GM12878 (cell line): ENCODE data around the gene VANGL2. TPM values are rescaled to one million over a fixed set of nuclear protein-coding genes. Genes with fewer than 3 reads are reported as not detected.

Experiments
- ATAC-seq: fragments of 200-7000 bp; cut with Tn5 transposase; 3 replicates; pipeline ENCODE4 v1.9.1; 2020; ENCODE audit warnings: mild to moderate bottlenecking, moderate library complexity
- BruUV-seq: library from RNA; stranded (reverse); fragments of 400-500 nt; replicated peaks from 2 replicates; lab custom pipeline; 2021; lab: Mats Ljungman, UMichigan
- CTCF ChIA-PET: fragments of 300-600 bp; sonication (Branson Sonifier 250); formaldehyde crosslinking; extraction: SDS; loops from one replicate; lab custom pipeline; 2021; ENCODE audit warnings: inconsistent platforms; lab: Yijun Ruan, JAX
- POLR2A ChIA-PET: fragments of 350-600 bp; formaldehyde crosslinking; extraction: SDS; loops from one replicate; lab custom pipeline; 2021; ENCODE audit warnings: inconsistent platforms; lab: Charles Lee
- RAD21 ChIA-PET: fragments of 300-600 bp; sonication (Branson Sonifier 250); formaldehyde crosslinking; loops from one replicate; lab custom pipeline; 2023; ENCODE audit warnings: antibody characterized with exemption; ENCODE audit not compliant: unreplicated experiment; lab: Charles Lee
- SMC1A ChIA-PET: fragments of 300-600 bp; sonication (Branson Sonifier 250); formaldehyde crosslinking; loops from one replicate; lab custom pipeline; 2023; ENCODE audit not compliant: unreplicated experiment, uncharacterized antibody; lab: Charles Lee
- DNase-seq: peaks from one replicate; pipeline ENCODE4 v3.0.0-alpha.2; 2011; ENCODE audit warnings: low read depth, low spot score
- FAIRE-seq: peaks from 3 replicates; lab custom pipeline; 2011; peaks lifted over from hg19 to GRCh38; lab: Jason Lieb, UNC
- H2AFZ ChIP-seq: 2 replicates; pipeline ENCODE4 v1.6.0; 2011; ENCODE audit warnings: low read depth, low read length, control low read depth; ENCODE audit not compliant: control insufficient read depth
- H3K27ac ChIP-seq: 2 replicates; pipeline ENCODE4 v1.5.1; 2011; ENCODE audit warnings: control low read depth; ENCODE audit not compliant: control insufficient read depth, insufficient read depth
- H3K27me3 ChIP-seq, 2 experiments: replicated peaks in 1 of 2; 2 replicates each; pipeline versions ENCODE4 v1.6.0 to v1.6.1; 2011; ENCODE audit warnings: low read length in 1 of 2; ENCODE audit not compliant: control insufficient read depth in 2 of 2, insufficient read depth in 2 of 2
- H3K36me3 ChIP-seq, 2 experiments: 2 replicates each; pipeline ENCODE4 v1.5.1; 2011; ENCODE audit warnings: low read length in 1 of 2; ENCODE audit not compliant: control insufficient read depth in 2 of 2, insufficient read depth in 2 of 2
- H3K4me1 ChIP-seq: 2 replicates; pipeline ENCODE4 v1.6.1; 2011; ENCODE audit warnings: mild to moderate bottlenecking, low read length, moderate library complexity, mixed read lengths; ENCODE audit not compliant: control insufficient read depth, insufficient read depth
- H3K4me2 ChIP-seq: 2 replicates; pipeline ENCODE4 v1.6.0; 2011; ENCODE audit warnings: control low read depth; ENCODE audit not compliant: control insufficient read depth, insufficient read depth
- H3K4me3 ChIP-seq: fragments of 200-600 bp; sonication (generic); 2 replicates; pipeline ENCODE4 v1.5.1; 2016
- H3K79me2 ChIP-seq: 2 replicates; pipeline ENCODE4 v1.6.0; 2011; ENCODE audit warnings: low read length; ENCODE audit not compliant: control insufficient read depth, insufficient read depth
- H3K9ac ChIP-seq: 2 replicates; pipeline ENCODE4 v1.8.0; 2011; ENCODE audit warnings: low read length, control low read depth, mixed read lengths; ENCODE audit not compliant: control insufficient read depth, insufficient read depth
- H3K9me3 ChIP-seq: replicated peaks from 3 replicates; pipeline ENCODE4 v1.5.1; 2011; ENCODE audit warnings: mild to moderate bottlenecking, low read length; ENCODE audit not compliant: control insufficient read depth, insufficient read depth
- H4K20me1 ChIP-seq: 2 replicates; pipeline ENCODE4 v1.6.0; 2011; ENCODE audit not compliant: control insufficient read depth, insufficient read depth
- BCLAF1 ChIP-seq: fragments of 450-650 bp; IDR thresholded peaks from 2 replicates; pipeline ENCODE4 v1.6.1; 2017; ENCODE audit warnings: antibody characterized with exemption, mild to moderate bottlenecking, moderate library complexity
- NFXL1 ChIP-seq: fragments of 450-650 bp; IDR thresholded peaks from 2 replicates; pipeline ENCODE4 v1.6.1; 2017; ENCODE audit warnings: antibody characterized with exemption, mild to moderate bottlenecking, borderline replicate concordance
- ZNF207 ChIP-seq: fragments of 450-650 bp; IDR thresholded peaks from 2 replicates; pipeline ENCODE4 v1.6.1; 2014; ENCODE audit warnings: antibody characterized with exemption, mild to moderate bottlenecking, borderline replicate concordance
- WGBS: methylation state at CpG from one replicate; pipeline ENCODE4 v1.1.6; 2016; ENCODE audit warnings: low lambda C conversion rate; ENCODE audit not compliant: insufficient replicate concordance, insufficient coverage; ENCODE audit errors: missing lambda C conversion rate; 5-methylcytosine and 5-hydroxymethylcytosine counted together
- in situ Hi-C: fragments of 300-500 bp; cut with MboI; formaldehyde crosslinking; loops from 9 replicates; pipeline ENCODE4 v1.14.3; 2018; ENCODE audit warnings: mixed read lengths
- intact Hi-C: fragments of 100-400 bp; cut with micrococcal nuclease; formaldehyde crosslinking; loops from one replicate; pipeline ENCODE4 v1.14.2; 2022; ENCODE audit not compliant: unreplicated experiment
- polyA plus RNA-seq, 11 experiments: library from polyadenylated mRNA; depleted of rRNA in 4 of 11; unstranded in 6 of 11; stranded (reverse) in 5 of 11; fragments of >200 nt; fragmentation: Nextera tagmentation in 4 of 11; fragmentation: Illumina TruSeq in 1 of 11; extraction: Ambion mirVana in 4 of 11; extraction: Trizol in 1 of 11; gene quantifications; 1 replicate in 1 of 11; 2 replicates in 10 of 11; pipeline versions ENCODE4 v1.2.1 to v1.2.3, GENCODE V29; 2011 to 2016; ENCODE audit warnings: inconsistent platforms in 2 of 11, missing spikeins in 2 of 11, low read depth in 1 of 11
- total RNA-seq, 4 experiments: library from RNA; depleted of rRNA in 3 of 4; stranded (reverse); fragments of >200 nt in 3 of 4; fragmentation: Illumina TruSeq in 1 of 4; extraction: Trizol in 1 of 4; gene quantifications; 2 replicates each; pipeline versions ENCODE4 v1.2.1 to v1.2.3, GENCODE V29; 2013 to 2021

VANGL2 gene
- total and polyA plus RNA-seq, 10 of the 15 experiments (the other 5 are each of a cell fraction or from before 2014, with no cell fraction given): 0.10 to 5.0 (median 0.27) TPM

GRCh38 chr1:160415696-160416290 lies 15.4 kb downstream of the VANGL2 start:
- ATAC-seq (no peak), DNase-seq (no peak), FAIRE-seq (no peak)
- H4K20me1 ChIP-seq: no peaks in the 10 kb centered on the region
- H3K36me3 ChIP-seq: no peaks in the 10 kb centered on the region
- H3K9ac ChIP-seq: no peak overlapping the region
- 68% methylated on average over 23 of the region's 29 CpGs for WGBS
- in situ Hi-C loops (loop anchor here (25.0 kb wide), 1 partner anchor 547 kb away; the partner anchor contains the start of gene ITLN2), intact Hi-C loops (no loop called here)
- POLR2A ChIA-PET: no interaction called here
- no peak overlapping the region for H3K4me2 ChIP-seq
- H3K27ac ChIP-seq: no peak overlapping the region
- H3K27me3 ChIP-seq: no peaks in the 10 kb centered on the region
- H2AFZ ChIP-seq: no peak overlapping the region
- H3K79me2 ChIP-seq: no peaks in the 10 kb centered on the region
- no peaks in the 10 kb centered on the region for H3K9me3 ChIP-seq
- TF ChIP-seq NFXL1 (no peak), ZNF207 (no peak), BCLAF1 (no peak)
- RAD21 ChIA-PET: interaction anchor here (0.6 to 1.0 kb wide), 2 partner anchors 124 to 159 kb away, joined by 3 to 4 read pairs; no protein-coding TSS in a partner anchor
- no peak overlapping the region for H3K4me3 ChIP-seq
- CTCF ChIA-PET: interaction anchor here (0.8 to 2.4 kb wide), 6 partner anchors 13 to 330 kb away, joined by 3 to 8 read pairs (median 3); no protein-coding TSS in a partner anchor
- no TSS peak for BruUV-seq
- no peaks in the 10 kb centered on the region for H3K4me1 ChIP-seq
- SMC1A ChIA-PET: no interaction called here
